OCI-LY7 (cell line): ENCODE results near the gene PDPN. TPM values are rescaled to one million over a fixed set of nuclear protein-coding genes. Genes with fewer than 3 reads are reported as not detected.

Experiments used
- BruUV-seq: library from RNA; stranded (reverse); fragments of 400-500 nt; replicated peaks from 2 replicates; lab custom pipeline; 2021; lab: Mats Ljungman, UMichigan
- CTCF ChIA-PET: fragments of 300-600 bp; sonication (Branson Sonifier 250); formaldehyde crosslinking; loops from one replicate; lab custom pipeline; 2022; ENCODE audit warnings: antibody characterized with exemption; ENCODE audit not compliant: unreplicated experiment; lab: Charles Lee
- POLR2A ChIA-PET: fragments of 300-600 bp; sonication (Branson Sonifier 250); formaldehyde crosslinking; loops from one replicate; lab custom pipeline; 2022; ENCODE audit warnings: antibody characterized with exemption; lab: Charles Lee
- DNase-seq: peaks from one replicate; pipeline ENCODE4 v3.0.0-alpha.2; 2015; ENCODE audit warnings: low spot score
- H2AFZ ChIP-seq: fragments of 200-600 bp; sonication (generic), shearing (Covaris generic); 2 replicates; pipeline ENCODE4 v1.6.1; 2014; ENCODE audit warnings: mild to moderate bottlenecking, antibody characterized with exemption, low read length, moderate library complexity
- H3K27ac ChIP-seq: fragments of 200-600 bp; sonication (generic); 2 replicates; pipeline ENCODE4 v1.5.1; 2014; ENCODE audit warnings: mixed run types, low read depth, mild to moderate bottlenecking, moderate library complexity, low read length, inconsistent platforms; ENCODE audit not compliant: poor library complexity, severe bottlenecking
- H3K36me3 ChIP-seq: fragments of 200-600 bp; sonication (generic); 2 replicates; pipeline ENCODE4 v1.6.1; 2014; ENCODE audit warnings: mild to moderate bottlenecking, antibody characterized with exemption, low read length, moderate library complexity, mixed read lengths; ENCODE audit not compliant: insufficient read depth
- H3K4me1 ChIP-seq: fragments of 200-600 bp; sonication (generic); 2 replicates; pipeline ENCODE4 v1.5.1; 2014; ENCODE audit warnings: mild to moderate bottlenecking, low read length; ENCODE audit not compliant: insufficient read depth, poor library complexity, severe bottlenecking
- H3K4me2 ChIP-seq: fragments of 200-600 bp; sonication (generic); 2 replicates; pipeline ENCODE4 v1.6.1; 2014; ENCODE audit warnings: mild to moderate bottlenecking, low read length
- H3K4me3 ChIP-seq: fragments of 200-600 bp; sonication (generic); 2 replicates; pipeline ENCODE4 v1.5.1; 2014; ENCODE audit warnings: mild to moderate bottlenecking, low read depth, low read length; ENCODE audit not compliant: poor library complexity, severe bottlenecking
- H3K79me2 ChIP-seq: fragments of 200-600 bp; sonication (generic); 2 replicates; pipeline ENCODE4 v1.6.1; 2016; ENCODE audit warnings: low read depth, mild to moderate bottlenecking, low read length, moderate library complexity, mixed read lengths; ENCODE audit not compliant: insufficient read depth
- H3K9me2 ChIP-seq: fragments of 200-600 bp; sonication (generic); 2 replicates; pipeline ENCODE4 v1.6.1; 2016; ENCODE audit warnings: mild to moderate bottlenecking, low read length, mixed read lengths; ENCODE audit not compliant: insufficient read depth
- H3K9me3 ChIP-seq: fragments of 200-600 bp; sonication (generic); 2 replicates; pipeline ENCODE4 v1.6.1; 2014; ENCODE audit warnings: mild to moderate bottlenecking, mixed run types, low read length, mixed read lengths
- H4K20me1 ChIP-seq: fragments of 200-600 bp; sonication (generic); 2 replicates; pipeline ENCODE4 v1.6.1; 2014; ENCODE audit warnings: mild to moderate bottlenecking, antibody characterized with exemption, low read length, moderate library complexity, mixed read lengths; ENCODE audit not compliant: insufficient read depth
- EZH2phosphoT487 ChIP-seq: fragments of 200-600 bp; sonication (generic); IDR thresholded peaks from 2 replicates; pipeline ENCODE4 v1.6.1; 2018; ENCODE audit warnings: low read depth, borderline replicate concordance, mild to moderate bottlenecking, mixed run types, antibody characterized with exemption, low read length, moderate library complexity, mixed read lengths
- intact Hi-C: fragments of 100-400 bp; cut with micrococcal nuclease; formaldehyde crosslinking; loops from one replicate; pipeline ENCODE4 v1.10.0; 2022; ENCODE audit not compliant: unreplicated experiment
- total RNA-seq, 2 experiments: library from RNA; depleted of rRNA in 1 of 2; stranded (reverse); fragments of >200 nt in 1 of 2; shearing (Covaris generic) in 1 of 2; gene quantifications; 2 replicates each; pipeline ENCODE4 v1.2.3, GENCODE V29; 2014 to 2022
- TF ChIP-seq, protein P1 (sequence below): fragments of 200-600 bp; sonication (generic); conservative IDR thresholded peaks from 2 replicates; pipeline ENCODE4 v1.5.1; 2014; ENCODE audit warnings: mild to moderate bottlenecking, antibody characterized with exemption, low read length, moderate library complexity, mixed read lengths

Gene PDPN
- total RNA-seq, 2 experiments from 2014 or later = not detected

DNA sequence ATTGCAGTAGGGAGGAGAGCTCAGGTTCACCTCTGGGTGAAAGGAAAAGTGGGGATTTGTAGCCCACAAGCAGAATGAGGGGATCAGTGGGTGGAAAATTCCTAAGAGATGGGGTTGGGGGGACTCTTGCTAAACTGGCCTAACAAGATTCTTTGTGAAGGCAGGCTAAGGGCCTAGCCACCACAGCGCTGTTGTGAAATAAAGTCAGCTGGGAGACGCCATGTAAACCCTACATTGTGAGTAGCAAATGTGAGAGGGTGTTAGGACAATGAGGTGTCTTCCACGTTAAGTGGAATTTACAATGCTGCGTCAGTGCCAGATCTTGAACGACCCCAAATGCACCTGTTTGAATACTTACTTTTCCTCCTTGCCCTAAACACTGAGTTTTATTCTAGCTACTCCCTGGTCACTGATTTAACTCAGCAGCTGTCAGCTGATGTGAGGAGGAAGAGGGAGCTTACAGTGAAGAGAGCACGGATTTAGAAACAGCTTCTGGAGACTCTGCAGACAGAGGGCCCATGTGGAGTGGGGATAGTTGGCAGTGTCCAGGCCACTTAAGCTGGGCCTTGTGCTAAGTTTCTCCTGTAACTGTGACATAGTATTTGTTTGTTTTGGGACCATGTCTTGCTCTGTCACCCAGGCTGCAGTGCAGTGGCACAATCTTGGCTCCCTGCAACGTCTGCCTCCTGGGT is 17.3 kb downstream of the PDPN start:
- DNase-seq = no peak
- Histone ChIP-seq H4K20me1 (no peaks in the 10 kb centered on the region), H2AFZ (no peak overlapping the region), H3K36me3 (no peaks in the 10 kb centered on the region), H3K79me2 (no peaks in the 10 kb centered on the region), H3K4me2 (no peak overlapping the region), H3K9me3 (no peaks in the 10 kb centered on the region), H3K9me2 (no peaks in the 10 kb centered on the region), H3K4me1 (no peaks in the 10 kb centered on the region), H3K4me3 (no peak overlapping the region), H3K27ac (no peak overlapping the region)
- no TSS peak for BruUV-seq
- ChIA-PET POLR2A (no interaction called here), CTCF (no interaction called here)
- intact Hi-C loops = no loop called here
- TF ChIP-seq EZH2phosphoT487 = no peak
- TF ChIP-seq, protein P1, sequence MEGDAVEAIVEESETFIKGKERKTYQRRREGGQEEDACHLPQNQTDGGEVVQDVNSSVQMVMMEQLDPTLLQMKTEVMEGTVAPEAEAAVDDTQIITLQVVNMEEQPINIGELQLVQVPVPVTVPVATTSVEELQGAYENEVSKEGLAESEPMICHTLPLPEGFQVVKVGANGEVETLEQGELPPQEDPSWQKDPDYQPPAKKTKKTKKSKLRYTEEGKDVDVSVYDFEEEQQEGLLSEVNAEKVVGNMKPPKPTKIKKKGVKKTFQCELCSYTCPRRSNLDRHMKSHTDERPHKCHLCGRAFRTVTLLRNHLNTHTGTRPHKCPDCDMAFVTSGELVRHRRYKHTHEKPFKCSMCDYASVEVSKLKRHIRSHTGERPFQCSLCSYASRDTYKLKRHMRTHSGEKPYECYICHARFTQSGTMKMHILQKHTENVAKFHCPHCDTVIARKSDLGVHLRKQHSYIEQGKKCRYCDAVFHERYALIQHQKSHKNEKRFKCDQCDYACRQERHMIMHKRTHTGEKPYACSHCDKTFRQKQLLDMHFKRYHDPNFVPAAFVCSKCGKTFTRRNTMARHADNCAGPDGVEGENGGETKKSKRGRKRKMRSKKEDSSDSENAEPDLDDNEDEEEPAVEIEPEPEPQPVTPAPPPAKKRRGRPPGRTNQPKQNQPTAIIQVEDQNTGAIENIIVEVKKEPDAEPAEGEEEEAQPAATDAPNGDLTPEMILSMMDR = no peak

DNA sequence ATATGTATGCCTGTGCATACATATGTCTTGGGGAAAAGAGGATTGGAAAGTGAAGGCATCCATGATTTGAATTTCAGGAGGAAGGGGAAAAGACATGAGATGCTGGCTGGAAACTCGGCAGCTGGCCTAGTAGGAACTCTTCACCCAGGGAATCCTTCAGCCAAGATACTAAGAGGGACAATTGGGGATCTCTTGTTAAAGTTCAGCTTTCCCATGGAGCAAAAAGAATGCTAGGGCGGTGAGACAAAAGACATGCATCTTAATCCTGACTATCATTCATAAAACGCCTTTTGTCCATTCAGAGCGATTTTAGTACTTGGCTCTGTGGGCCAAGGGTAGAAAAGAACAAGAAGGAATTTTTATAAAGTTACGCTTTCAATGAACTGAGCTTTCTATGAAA is 20.5 kb downstream of the PDPN start:
- intact Hi-C loops = no loop called here
- no peaks in the 10 kb centered on the region for H3K9me3 ChIP-seq
- DNase-seq = no peak
- H3K4me2 ChIP-seq = no peak overlapping the region
- no peak overlapping the region for H3K27ac ChIP-seq
- H3K79me2 ChIP-seq = no peaks in the 10 kb centered on the region
- H2AFZ ChIP-seq = no peak overlapping the region
- no peaks in the 10 kb centered on the region for H3K4me1 ChIP-seq
- H3K36me3 ChIP-seq = no peaks in the 10 kb centered on the region
- no TSS peak for BruUV-seq
- no peaks in the 10 kb centered on the region for H4K20me1 ChIP-seq
- ChIA-PET POLR2A (no interaction called here), CTCF (no interaction called here)
- TF ChIP-seq EZH2phosphoT487 = no peak
- TF ChIP-seq, protein P1 = no peak
- no peak overlapping the region for H3K4me3 ChIP-seq
- no peaks in the 10 kb centered on the region for H3K9me2 ChIP-seq

GRCh38 chr1:13604721-13605120 is 21.1 kb downstream of the PDPN start:
- ChIA-PET POLR2A (no interaction called here), CTCF (no interaction called here)
- Histone ChIP-seq H3K4me3 (no peak overlapping the region), H4K20me1 (no peaks in the 10 kb centered on the region), H3K9me3 (no peaks in the 10 kb centered on the region), H3K36me3 (no peaks in the 10 kb centered on the region), H3K27ac (no peak overlapping the region), H2AFZ (no peak overlapping the region), H3K79me2 (no peaks in the 10 kb centered on the region), H3K4me1 (no peaks in the 10 kb centered on the region), H3K9me2 (no peaks in the 10 kb centered on the region), H3K4me2 (no peak overlapping the region)
- BruUV-seq = no TSS peak
- DNase-seq = no peak
- intact Hi-C loops = no loop called here
- TF ChIP-seq, protein P1 = no peak
- no peak for TF ChIP-seq EZH2phosphoT487
